CD4-positive, alpha-beta T cell treated with Interleukin-4 for 4 hours (primary cell): Measurements from ENCODE around the gene CD33.

Experiments used
- DNase-seq: peaks from one replicate; pipeline ENCODE4 v3.0.0-alpha.2; 2020

Gene CD33

DNA sequence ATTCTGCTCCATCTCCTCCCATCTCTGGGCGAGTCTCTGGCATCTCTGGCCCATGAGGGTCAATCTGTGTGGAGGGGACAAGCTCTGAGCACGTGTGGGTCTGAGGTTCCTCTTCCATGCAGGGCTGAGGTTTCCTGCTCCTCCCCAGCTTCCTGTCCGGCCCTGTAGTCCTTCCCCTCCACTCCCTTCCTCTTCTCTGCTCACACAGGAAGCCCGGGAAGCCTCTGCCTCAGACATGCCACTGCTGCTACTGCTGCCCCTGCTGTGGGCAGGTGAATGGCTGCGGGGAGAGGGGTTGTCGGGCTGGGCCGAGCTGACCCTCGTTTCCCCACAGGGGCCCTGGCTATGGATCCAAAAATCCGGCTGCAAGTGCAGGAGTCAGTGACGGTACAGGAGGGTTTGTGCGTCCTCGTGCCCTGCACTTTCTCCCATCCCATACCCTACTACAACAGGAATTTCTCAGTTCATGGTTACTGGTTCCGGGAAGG, 14.0 kb upstream of the CD33 start:
- peak; percentile 2 for DNase-seq

DNA sequence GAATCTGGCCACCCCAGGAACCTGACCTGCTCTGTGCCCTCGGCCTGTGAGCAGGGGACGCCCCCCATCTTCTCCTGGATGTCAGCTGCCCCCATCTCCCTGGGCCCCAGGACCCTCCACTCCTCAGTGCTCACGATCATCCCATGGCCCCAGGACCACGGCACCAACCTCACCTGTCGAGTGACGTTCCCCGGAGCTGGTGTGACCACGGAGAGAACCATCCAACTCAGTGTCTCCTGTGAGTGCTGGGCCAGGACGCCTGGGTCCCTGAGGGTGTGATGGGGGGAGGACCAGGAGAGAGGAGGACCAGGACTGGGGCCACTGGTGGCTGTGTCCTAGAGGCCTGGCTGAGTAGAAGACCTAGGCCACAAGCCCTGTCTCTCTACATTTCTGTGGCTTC, 13.0 kb upstream of the CD33 start:
- no peak for DNase-seq

DNA sequence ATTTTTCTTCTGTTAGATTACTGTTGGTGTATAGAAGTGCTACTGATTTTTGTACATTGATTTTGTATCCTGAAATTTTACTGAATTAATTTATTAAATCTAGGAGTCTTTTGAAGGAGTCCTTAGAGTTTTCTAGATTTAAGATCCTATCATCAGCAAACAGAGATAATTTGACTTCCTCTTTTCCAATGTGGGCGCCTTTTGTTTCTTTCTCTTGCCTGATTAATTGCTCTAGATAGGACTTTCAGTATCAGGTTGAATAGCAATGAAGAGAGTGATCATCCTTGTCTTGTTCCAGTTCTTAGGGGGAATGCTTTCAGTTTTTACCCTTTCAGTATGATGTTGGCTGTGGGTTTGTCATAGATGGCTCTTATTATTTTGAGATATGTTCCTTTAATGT, 5.6 kb upstream of the CD33 start:
- DNase-seq = no peak

DNA sequence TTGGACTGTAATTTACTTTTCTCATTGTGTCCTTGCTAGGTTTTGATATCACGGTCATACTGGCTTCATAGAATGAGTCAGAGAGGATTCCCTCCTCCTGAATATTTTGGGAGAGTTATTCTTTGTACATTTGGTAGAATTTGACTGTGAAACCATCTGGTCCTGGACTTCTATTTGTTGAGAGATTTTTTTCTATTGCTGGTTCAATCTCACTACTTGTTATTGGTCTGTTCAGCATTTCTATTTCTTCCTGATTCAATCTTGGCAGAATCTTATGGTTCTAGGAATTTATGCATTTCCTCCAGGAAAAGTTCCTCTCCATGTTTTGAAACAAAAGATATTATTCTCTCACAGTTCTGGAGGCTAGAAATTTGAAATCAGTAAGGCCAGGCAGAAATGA, 4.9 kb upstream of the CD33 start:
- DNase-seq = no peak

DNA sequence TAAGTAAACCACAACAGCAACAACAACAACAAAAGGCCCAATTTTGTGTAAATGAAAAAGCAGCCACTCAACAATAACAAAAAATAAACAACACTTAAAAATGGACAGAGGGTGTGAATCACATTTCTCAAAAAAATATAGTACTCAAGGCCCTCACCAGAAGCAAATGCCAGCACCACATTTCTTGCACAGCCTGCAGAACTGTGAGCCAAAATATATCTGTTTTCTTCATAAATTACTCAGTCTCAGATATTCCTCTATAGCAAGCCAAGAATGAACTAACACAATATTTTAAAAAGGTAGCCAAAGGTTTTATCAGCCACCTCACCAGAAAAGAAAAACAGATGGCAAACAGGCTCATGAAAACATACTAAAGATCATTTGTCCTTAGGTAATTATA, 3.9 kb upstream of the CD33 start:
- DNase-seq = no peak

DNA sequence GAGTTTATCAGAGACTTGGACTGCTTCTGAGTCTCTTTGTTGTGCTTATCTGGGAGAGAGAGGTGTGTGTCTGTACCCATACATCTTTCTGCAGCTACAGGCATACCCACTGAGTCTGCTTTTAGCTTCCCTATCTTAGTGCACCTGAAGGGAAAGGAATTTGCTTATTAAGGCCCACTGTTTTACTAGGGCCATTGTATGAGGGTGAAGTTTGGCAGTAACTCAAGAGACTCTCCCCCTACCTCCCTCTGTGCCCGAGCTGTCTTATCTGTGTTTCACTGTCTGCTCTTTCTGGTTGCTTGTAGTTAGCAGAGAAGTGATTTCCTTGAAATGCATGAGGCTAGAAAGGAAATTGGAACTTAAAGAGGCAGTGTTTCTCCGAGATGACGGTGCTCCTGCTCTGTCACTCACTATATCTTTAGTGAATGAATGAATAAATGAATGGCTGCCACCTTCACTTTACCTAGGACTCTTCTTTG, 678 bp upstream of the CD33 start:
- no peak for DNase-seq

DNA sequence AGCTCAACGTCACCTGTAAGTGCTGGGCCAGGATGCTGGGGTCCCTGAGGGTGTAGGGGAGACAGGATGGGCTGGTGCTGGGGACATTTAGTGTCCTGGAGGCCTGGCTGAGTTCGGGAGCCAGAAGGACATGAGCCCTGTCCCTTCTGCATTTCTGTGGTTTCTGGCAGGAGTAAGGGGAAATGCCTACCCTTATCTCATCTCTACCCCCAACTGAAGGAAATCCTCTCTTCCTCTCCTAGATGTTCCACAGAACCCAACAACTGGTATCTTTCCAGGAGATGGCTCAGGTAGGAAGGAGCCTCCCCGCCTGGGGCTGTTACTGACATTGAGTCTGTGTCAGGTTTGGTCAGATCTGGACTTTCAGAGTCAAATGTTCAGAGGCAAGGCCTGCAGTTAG, 1.2 kb downstream of the CD33 start:
- no peak for DNase-seq

DNA sequence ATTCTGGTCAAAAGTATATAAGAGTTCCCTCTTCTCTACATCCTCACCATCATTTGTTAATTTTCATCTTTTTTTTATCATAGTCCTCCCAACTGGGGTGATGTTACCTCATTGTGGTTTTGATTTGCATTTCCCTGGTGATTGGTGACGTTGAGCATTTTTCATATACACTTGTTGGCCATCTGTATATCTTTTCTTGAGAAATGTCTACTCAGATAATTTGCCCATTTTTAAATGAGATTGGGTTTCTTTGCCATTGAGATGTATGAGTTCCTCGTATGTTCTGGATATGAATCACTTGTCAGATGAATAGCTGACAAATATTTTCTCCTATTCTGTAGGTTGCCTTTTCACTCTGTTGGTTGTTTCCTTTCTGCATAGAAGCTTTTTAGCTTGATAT, 2.4 kb downstream of the CD33 start:
- no peak for DNase-seq

DNA sequence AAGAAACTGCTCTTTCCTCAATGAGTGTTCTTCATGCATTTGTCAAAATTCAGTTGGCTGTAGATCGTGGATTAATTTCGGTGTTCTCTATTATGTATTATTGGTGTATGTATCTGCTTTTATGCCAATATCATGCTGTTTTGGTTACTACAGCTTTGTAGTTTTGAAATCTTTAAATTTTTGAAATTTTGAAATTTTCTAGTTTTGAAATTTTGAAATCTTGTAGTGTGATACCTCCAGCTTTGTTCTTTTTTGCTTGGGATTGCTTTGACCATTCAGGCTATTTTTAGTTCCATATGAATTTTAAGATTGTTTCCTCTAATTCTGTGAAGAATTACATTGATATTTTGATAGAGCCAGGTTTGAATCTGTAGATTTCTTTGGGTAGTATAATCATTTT, 3.1 kb downstream of the CD33 start:
- DNase-seq = no peak

DNA sequence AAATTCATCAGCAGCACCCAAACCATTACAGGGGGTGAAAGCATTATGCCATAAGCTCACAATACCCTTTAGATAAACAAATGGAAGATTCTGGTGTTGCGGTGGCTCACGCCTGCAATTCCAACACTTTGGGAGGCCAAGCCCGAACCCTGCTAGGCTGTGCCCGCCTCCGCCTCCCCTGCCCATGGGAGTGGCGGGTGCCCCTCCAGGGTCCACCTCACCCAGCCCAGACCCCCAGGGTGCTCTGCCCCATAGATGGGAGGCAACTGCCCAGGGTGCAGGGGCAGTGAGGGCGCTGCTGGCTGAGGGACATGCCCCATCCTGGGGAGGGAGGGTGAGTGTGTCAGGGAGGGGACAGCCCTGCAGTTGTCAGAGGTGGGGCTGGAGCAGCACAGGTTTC, 16.0 kb downstream of the CD33 start:
- no peak for DNase-seq

DNA sequence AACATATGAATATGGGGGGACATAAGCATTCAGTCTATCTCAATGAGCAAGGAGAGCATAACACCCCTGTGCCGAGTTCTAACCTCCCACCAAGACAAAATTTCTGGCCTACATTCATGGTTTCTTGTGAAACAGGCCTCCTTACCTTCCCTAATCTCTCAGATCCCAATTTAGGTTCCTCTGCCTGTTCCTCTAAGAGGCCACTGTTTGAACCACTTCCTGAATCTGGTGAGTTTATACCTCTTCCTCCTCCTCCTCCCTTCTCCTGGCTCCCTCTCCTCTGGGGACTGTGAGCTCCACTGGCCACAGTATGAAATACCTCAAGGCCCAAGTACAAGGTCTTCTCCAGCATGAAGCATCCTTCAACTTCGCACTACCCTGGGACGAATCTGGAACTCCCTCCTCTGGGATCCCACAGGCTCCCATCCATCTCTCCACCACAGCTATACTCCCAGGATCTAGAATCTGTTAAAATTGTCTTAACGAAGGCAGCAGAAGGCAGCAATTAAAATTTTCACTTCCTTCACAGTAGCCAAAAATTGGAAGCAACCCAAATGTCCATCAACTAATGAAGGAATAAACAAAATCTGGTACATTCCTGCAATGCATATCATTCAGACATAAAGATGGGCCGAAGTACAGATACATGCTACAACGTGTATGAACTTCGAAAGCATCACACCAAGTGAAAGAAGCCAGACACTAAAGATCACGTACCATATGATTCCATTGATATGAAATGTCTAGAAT, 18.2 kb downstream of the CD33 start:
- no peak for DNase-seq

DNA sequence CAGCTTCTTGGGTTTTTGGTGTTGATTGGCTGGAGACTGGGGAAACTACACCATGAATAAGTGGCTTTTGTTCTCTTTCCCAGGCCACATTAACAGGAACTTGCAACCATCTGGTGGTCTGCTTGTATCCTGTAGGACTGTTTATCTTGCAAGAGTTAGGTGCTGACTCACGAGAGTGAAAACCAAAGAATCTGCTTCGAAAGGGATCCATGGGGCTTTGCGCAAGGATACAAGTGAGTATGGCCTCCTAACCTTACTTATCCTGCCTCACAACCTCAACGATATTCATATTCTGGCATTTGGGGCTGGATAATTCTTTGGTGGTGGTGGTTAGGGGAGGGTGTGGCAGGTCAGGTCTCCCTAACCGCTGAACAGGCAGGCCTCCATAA, 21.3 kb downstream of the CD33 start:
- no peak for DNase-seq

DNA sequence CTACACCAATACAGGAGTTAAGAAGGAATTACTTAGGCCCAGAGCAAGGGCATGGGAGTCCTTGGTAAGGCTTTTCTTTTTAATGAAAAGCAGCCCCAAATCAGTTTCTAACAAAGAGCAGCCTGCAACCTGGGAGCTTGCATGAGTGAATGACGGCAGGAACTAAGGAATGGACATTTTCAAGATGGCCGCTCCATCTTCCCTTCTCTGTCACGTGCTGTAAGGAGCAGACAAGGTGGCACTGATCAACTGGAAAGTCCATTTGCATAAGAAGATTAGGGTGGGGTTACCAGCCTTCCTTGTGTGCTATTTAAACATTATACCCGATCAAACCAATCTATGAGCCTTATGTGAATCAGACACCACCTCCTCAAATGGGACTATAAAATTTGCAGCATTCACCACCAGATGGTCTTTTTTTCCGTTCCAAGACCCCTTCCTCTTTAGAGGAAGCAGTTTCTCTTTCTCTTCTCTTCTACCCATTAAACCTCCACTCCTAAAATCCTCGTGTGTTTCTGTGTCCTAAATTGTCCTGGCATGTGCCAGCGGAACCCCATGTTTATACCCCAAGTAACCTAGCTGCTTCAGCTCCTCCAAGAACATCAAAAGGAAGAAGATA, 23.2 kb downstream of the CD33 start:
- no peak for DNase-seq

DNA sequence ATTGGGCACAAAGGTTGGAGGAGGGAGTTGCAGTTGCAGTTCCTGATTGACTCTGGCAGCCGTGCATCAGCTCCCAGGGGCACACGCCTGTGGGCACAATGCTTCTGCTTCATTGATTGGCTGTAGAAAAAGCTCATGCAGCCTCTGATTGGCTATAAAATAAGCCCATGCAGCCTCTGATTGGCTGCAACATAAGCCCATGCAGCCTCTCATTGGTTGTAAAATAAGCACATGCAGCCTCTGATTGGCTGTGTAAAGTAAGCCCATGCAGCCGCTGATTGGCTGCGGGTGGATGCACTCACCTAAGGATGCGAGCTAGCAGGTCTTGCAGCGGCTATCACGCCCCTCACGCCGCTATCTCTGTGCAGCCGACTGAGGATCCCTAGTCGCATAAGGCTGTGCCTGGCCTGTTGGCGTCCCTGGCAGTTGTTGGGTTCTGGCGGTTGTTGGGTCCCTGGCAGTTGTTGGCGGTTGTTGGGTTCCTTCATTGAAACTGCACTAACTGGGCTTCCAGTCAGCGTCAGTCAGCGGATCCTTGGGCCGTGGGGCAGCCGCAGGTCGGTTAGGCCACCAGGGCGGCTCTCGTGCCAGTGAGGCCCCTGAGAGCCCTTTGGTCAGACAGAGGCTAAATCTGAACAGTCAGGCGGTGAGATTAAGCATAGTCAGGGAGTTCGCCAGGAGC, 26.0 kb downstream of the CD33 start, which contains the start of gene SIGLECL1:
Gene SIGLECL1, plus strand, starts transcription at position 295 of the 682 bp plus-strand sequence. CDS start 12,993 bp downstream, outside the sequence.
- no peak for DNase-seq

DNA sequence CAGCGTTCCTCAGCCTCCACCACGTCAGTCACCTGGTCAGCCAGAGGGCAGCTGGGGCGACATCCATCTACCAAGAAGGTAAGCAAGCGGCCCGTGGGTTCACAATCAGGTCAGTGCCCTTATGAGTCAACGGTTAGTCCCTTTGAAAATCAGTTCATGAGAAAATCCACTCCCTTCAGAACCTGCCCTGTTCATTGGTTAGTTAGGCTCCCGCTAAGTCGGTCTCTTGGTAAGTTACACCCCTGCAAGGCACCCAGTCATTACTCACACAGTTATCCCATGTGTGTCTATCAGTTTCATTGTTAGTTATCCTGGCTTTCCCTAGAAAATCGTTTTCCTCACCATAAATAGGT, 26.6 kb downstream of the CD33 start:
- DNase-seq = no peak

DNA sequence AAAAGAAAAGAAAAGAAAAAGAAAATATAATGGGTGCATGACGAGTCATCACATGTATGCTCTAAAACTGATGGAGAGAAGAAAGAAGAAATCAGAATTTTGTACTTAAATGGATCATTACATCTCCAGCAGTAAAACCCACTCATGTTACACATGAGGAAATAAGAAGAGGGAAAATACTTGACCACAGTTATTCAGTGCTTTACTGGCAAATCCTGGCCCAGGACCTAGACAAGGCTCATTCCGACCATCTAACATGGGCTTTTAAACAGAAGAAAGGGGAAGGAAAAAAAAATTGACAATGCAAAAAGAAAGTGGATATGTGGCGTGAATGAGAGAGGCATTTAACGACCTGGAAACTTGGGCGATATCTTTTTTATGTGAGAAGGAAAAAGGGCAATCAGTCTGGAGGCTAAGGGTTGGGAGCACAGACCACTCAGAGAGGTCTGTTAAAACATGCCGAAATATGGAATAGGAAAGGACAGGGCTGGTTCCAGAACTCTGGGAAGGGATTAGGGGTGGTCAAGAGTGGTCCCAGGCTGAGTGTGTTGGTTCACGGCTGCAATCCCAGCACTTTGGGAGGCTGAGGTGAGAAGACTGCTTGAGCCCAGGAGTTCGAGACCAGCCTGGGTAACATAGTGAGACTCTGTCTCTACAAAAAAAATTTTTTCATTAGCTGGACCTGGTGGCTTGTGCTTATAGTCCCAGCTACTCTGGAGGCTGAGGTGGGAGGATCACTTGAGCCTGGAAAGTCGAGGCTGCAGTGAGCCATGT, 27.6 kb downstream of the CD33 start:
- no peak for DNase-seq

DNA sequence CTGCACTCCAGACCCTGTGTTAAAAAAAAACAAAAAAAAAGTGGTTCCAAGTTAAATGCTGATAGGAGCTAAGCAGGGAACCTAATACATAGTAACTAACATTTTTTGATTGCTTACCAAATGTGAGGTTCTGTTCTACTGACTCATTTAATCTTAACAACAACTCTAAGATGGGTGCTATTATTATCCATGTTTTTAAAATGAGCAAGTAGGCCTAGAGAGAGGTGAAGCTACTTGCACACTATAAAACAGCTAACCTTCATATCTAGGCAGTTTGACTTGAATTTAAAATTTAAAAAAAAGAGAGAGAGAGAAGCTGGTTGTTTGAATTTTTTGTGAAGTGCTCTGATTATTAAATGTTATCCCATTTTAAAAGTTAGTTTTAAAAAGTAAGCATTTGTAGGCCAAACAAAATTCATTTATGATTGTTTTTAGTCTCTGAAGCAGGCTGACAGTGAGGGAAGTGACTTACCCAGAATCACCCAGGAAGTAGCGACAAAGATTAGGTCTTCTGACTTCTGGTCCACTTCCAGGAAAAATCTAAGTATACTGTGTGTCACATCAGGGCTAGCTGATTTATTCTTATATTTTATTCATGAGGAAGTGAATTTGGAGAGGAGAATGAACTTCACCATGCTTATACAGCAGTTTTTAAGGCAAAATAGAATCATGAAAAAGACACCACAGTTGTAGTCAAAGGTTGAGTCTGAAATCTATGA, 28.4 kb downstream of the CD33 start:
- DNase-seq = no peak

DNA sequence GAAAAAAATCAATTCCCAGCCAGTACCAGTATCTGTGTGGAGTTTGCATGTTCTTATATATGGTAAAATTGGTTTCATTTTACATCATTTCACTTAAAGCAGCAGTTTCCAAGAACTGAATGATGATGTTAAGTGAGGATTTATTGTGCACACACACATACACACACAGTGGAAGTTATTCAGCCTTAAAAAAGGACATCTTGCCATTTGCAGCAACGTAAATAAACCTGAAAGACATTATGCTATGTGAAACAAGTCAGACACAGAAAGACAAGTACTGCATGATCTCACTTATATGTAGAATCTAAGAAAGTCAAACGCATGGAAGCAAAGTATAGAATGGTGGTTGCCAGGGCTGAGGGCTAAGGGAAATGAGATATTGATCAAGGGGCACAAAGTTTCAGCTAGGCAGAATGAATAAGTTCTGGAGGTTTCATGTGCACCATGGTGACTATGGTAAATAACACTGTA, 31.3 kb downstream of the CD33 start:
- no peak for DNase-seq

DNA sequence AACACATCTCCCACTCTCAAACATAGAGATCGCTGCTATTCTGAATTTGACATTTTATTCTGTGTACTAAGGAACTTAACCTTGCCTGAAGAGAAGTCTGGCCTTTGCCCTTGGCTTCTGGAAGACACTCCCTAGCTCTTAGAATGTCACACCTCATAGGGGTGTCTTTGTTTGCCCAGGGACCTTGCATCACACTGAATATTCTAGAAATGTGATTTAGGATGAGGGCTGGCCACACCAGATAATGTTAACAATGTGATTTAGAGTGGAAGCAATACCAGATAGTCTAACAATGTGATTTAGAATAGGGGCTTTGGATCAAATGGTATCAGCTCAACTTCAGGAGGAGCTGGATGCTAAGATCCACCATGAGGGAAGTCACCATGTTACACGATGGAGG, 32.6 kb downstream of the CD33 start:
- no peak for DNase-seq

DNA sequence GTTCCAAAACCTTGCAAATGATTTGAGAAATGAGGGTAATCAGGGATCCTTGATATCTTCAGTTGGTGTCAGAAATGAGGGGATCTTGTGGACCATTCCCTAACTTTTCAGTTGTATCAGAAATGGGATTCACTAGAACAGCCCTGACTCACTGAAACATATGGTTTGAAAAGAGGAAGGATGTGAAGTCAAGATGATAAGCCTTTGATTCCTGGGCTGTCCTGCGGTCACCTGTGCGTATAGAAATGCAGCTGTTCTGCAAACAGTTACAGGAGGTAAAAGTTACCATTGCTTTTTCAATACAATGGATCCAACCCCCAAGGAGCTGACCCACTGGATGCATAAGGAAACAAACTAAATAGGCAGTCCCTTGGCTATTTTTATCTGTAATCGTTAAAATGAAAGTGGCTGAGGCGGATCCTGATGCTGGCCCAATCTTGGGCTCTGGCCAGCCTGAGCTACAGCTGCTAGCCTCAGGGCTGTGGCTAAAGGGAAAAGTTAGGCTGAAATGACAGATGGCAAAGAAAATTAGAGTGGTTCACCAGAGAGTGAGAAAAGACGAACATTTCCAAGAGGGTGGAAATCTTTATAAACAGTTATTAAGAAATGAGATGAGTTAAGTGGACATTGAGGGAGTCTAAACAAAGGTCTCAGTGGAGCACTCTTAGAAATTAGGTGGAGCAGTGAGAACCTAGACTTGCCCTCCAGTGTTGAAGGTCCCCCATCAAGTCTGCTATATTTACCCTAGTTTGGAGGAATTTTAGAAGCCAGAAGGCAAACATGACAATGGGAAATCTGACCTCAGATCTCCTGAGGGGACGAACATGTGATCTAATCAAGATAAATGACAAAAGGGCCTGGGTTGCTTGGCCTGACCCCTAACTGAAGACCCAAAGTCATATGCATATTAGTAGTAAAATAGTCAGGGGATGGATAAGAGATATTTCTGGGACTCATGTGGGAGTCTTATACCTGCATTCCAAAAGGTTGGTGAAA, 33.6 kb downstream of the CD33 start:
- no peak for DNase-seq
